HG03139 (cell line): Measurements from ENCODE around the gene ARHGAP21.
"Not testable (repeated sequence)": the region's sequence is repeated elsewhere in the genome, so short reads cannot be mapped to it uniquely, and the experiment has no call there.

ENCODE experiments used
- ATAC-seq: cut with Tn5 transposase; IDR thresholded peaks from one replicate; pipeline ENCODE4 v1.9.1; 2021; ENCODE audit not compliant: unreplicated experiment

Gene ARHGAP21

DNA sequence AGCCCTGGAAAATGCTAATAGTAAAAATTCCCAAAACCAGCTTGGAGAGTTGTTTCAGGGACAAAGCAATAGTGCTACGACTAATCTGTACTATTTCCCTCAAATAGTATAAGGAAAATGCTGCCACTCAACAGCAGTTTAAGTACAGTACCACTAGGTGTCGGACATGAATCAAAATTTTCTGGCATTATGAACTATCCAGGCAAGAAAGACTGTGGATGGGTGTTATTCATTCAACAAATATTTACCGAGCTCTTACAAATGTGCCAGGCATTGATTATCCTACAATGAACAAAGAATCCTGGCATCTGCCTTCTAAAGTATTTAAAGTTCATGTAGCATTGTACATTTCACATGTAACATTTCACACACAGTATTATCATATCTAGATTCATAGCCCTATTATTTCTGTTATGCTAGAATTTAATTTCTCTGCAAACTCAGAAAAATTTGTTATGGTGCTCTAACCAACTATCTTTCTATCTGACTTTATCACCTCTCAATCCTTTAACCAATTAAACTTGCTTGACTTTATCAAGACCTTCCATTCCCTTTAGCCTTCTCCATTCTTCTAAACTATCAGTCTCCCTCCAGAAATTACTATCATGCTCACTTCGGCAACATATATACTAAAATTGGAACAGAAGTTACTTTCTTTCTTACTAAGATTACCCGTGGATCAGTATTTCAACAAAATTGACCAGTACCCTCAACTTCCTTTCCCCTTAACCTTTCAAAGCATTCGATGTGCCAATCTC lies 80.6 kb downstream of the ARHGAP21 start:
- ATAC-seq = peak; percentile 61

- ATAC-seq = no peak
These were observed 84.6 kb downstream of the ARHGAP21 start for GRCh38 chr10:24639124-24639523.

GRCh38 chr10:24625778-24626177 lies 97.9 kb downstream of the ARHGAP21 start:
- ATAC-seq = no peak

- no peak for ATAC-seq
These were observed 100.3 kb downstream of the ARHGAP21 start for GRCh38 chr10:24623383-24623782.

DNA sequence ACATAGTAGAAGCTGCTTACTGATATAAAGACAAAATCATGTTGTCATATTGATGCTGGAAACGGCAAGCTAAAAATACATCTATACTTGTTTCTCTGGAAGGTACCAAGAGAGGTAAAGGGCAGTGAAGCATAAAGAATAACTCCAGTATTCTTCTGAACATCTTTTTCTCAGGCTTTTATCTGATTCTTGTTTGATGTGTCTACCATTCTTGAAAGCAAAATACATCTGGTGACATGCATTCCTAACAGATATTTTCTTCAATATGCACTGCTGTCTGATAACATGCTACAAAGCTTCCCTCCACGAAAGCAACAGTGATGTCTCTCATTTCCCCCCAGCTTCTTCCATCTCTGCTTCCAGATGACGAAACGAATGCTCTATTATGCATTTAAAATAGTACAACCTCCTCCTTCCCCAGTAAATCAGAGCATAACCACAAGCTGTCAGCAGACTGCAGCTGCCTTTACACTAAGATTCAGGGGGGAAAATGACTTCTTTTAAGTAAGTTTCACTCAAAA lies 100.8 kb downstream of the ARHGAP21 start:
- ATAC-seq = no peak

GRCh38 chr10:24621035-24621795 lies 102.5 kb downstream of the ARHGAP21 start:
- ATAC-seq = not testable (repeated sequence)

GRCh38 chr10:24619994-24620310 lies 103.7 kb downstream of the ARHGAP21 start:
- ATAC-seq = not testable (repeated sequence)

- ATAC-seq = not testable (repeated sequence)
These were observed 104.2 kb downstream of the ARHGAP21 start for GRCh38 chr10:24619291-24619993.

GRCh38 chr10:24618401-24618800 lies 105.3 kb downstream of the ARHGAP21 start:
- no peak for ATAC-seq

- ATAC-seq = no peak
These were observed 105.8 kb downstream of the ARHGAP21 start for GRCh38 chr10:24617771-24618396.

DNA sequence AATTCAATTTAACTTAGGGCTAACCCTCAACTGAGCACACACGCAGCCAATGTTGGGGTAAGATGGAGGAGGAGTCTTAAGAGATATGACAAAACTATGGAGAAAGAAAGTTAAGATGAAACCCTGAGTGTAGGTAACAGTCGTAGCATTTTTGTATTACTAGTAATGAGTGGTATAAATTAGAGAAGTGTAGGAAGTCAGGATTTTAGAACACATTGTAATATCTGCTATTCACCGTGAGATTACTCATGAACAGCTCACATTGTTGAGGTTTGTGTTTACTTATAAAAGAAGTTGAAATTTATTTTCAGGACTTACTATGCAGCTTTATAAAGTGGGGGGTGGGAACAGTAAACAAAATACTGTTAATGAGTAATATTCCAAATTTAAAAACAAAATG lies 107.2 kb downstream of the ARHGAP21 start:
- ATAC-seq = no peak

DNA sequence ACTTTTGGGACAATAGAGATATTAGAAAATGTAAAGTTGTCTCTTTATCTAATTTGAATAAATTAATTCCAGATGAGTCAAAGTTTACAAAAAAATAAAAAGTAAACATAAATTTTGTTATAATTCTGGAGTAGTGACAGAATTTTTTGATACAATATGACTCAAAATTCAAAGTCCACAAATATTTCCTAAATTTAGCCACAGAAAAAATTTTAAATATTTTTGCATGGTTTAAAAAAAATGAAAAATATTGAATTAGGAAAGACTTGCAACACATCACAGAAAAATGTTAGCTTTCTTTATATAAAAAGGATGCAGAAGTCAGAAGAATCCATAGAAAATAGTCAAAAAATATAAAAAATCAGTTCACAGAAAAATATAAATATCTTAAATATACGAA lies 117.7 kb downstream of the ARHGAP21 start:
- no peak for ATAC-seq

- ATAC-seq = no peak
These were observed 118.5 kb downstream of the ARHGAP21 start for GRCh38 chr10:24605141-24605540.

DNA sequence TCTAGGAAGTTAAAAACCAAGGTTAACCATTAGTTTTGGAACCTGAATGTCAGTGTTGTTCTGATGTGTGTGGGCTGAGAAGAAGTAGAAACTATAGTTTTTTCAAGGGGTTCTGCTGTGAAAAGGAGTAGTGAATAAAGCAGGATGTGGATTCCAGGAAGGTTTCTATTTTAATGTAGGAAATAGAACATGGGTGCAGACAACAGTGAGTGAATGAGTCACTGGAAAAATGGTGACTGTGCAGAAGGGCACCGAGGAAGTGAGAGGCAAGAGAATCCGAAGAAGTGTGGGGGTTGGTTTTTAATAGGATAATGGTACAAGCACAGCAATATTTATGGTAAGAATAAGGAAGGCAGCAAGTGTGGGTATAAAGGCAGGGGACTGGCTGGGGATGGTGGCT lies 120.4 kb downstream of the ARHGAP21 start:
- no peak for ATAC-seq

DNA sequence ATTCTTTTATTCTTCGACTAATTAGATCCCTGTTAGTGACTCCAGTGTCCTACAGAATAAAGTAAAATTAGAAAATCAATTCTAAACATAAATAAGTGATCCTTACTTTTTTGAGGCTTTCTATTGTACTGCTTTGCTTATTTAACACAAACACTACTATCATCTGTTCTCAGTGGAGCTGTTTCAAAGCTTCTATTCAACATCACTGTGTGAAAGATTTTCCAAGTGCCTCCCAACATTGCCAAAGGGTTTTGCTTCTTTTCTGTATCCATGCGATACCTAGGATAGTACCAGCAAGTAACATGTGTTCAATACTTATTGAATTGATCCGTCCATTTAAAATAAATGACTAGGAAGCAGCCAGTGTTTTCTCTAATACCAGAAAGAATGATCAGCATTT lies 125.7 kb downstream of the ARHGAP21 start:
- no peak for ATAC-seq

- no peak for ATAC-seq
These were observed 126.3 kb downstream of the ARHGAP21 start for GRCh38 chr10:24597426-24597825.

- no peak for ATAC-seq
These were observed 127.3 kb downstream of the ARHGAP21 start for GRCh38 chr10:24596217-24596930.

DNA sequence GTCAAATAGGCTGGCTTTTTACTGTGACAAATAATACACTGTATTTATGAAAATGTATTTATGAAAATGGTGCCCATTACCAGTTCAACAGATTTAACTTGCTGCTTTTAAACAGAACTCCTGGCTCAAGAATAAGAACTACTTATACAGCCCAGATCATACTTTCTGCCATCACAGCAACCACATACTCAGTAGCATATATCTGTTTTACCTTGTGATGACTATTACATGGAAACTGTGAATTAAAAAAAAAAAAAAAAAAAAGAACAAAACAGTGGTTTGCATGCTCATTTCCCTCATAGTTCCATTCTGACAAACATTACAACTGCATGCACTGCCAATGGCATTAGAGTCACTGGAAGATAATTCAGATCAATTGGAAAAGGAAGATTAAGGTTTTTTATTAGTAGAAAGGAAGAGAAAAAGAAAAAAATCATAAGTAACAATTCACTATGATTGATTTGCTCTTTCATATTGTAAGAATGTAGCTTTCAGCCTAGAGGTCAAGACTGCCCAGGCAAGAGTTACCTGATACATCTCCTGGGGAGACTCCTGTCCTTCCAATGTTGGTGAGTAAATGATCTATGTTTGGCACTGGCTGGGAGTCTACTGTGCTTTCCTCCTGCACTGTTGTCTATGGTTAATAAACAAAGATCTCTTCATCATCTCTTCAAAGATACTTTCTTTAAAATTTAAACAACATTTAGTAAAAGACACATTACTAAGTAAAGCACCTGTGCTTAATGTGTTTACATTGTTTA lies 132.8 kb downstream of the ARHGAP21 start:
- no peak for ATAC-seq

DNA sequence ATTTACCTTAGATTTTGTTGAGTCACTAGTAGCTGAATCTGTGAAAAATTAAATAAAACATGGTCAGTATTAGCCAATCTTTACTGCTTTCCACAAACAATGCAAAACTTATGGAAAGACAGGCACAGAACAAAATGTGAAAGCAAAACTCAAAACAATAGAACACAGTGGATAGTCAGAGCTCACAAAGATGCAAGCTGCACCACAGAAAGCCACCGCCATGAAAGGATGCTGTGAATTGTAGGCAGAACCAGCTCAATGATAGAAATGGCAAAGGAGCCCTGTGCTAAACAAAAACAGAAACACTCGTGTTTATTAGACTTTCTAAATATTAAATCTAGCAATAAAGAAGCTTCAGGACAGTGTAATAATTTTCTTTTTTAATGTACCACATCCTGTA lies 134.4 kb downstream of the ARHGAP21 start:
- ATAC-seq = no peak

- no peak for ATAC-seq
These were observed 143.8 kb downstream of the ARHGAP21 start for GRCh38 chr10:24579906-24580305.
